H9 (cell line): ENCODE data around the gene CDC42. TPM values are rescaled to one million over a fixed set of nuclear protein-coding genes. Genes with fewer than 3 reads are reported as not detected.

ENCODE experiments used
- DNase-seq: peaks from one replicate; pipeline ENCODE4 v3.0.0-alpha.2; 2017
- H2AFZ ChIP-seq: one replicate; pipeline ENCODE4 v1.6.1; 2013; ENCODE audit warnings: mild to moderate bottlenecking, low read length, control low read depth, moderate library complexity
- H2AK5ac ChIP-seq: 2 replicates; pipeline ENCODE4 v1.6.1; 2013; ENCODE audit warnings: low read length, control low read depth, mixed read lengths; ENCODE audit not compliant: insufficient read length
- H2BK120ac ChIP-seq: one replicate; pipeline ENCODE4 v1.6.1; 2013; ENCODE audit warnings: low read depth, mild to moderate bottlenecking, low read length, control low read depth, inconsistent platforms; ENCODE audit not compliant: poor library complexity, severe bottlenecking
- H2BK12ac ChIP-seq: 2 replicates; pipeline ENCODE4 v1.6.1; 2013; ENCODE audit warnings: low read length, control low read depth, mixed read lengths, low read depth; ENCODE audit not compliant: insufficient read length
- H2BK15ac ChIP-seq: 2 replicates; pipeline ENCODE4 v1.6.1; 2013; ENCODE audit warnings: low read depth, low read length, control low read depth
- H2BK20ac ChIP-seq: one replicate; pipeline ENCODE4 v1.6.1; 2013; ENCODE audit warnings: low read depth, mild to moderate bottlenecking, low read length, control low read depth, inconsistent platforms; ENCODE audit not compliant: poor library complexity, severe bottlenecking
- H2BK5ac ChIP-seq: 2 replicates; pipeline ENCODE4 v1.6.1; 2013; ENCODE audit warnings: low read length, control low read depth, mixed read lengths; ENCODE audit not compliant: insufficient read length
- H3K14ac ChIP-seq: 2 replicates; pipeline ENCODE4 v1.6.1; 2013; ENCODE audit warnings: low read length, control low read depth; ENCODE audit not compliant: insufficient read depth
- H3K18ac ChIP-seq: 2 replicates; pipeline ENCODE4 v1.6.1; 2013; ENCODE audit warnings: low read depth, mild to moderate bottlenecking, mixed read lengths, low read length, control low read depth; ENCODE audit not compliant: insufficient read length
- H3K23ac ChIP-seq: 2 replicates; pipeline ENCODE4 v1.6.1; 2013; ENCODE audit warnings: low read length, control low read depth, mixed read lengths, low read depth; ENCODE audit not compliant: insufficient read length
- H3K23me2 ChIP-seq: 2 replicates; pipeline ENCODE4 v1.6.1; 2013; ENCODE audit warnings: low read depth, mild to moderate bottlenecking, mixed read lengths, low read length, control low read depth; ENCODE audit not compliant: insufficient read length, poor library complexity, severe bottlenecking
- H3K27ac ChIP-seq: 2 replicates; pipeline ENCODE4 v1.5.1; 2013; ENCODE audit warnings: low read length, control low read depth, mixed read lengths, low read depth; ENCODE audit not compliant: insufficient read length
- H3K27me3 ChIP-seq: 2 replicates; pipeline ENCODE4 v1.6.1; 2013; ENCODE audit warnings: low read length, control low read depth, inconsistent platforms; ENCODE audit not compliant: insufficient read depth
- H3K4ac ChIP-seq: 2 replicates; pipeline ENCODE4 v1.6.1; 2013; ENCODE audit warnings: low read depth, mild to moderate bottlenecking, control low read depth, inconsistent platforms, low read length, moderate library complexity
- H3K4me1 ChIP-seq: 2 replicates; pipeline ENCODE4 v1.6.1; 2013; ENCODE audit warnings: low read length, control low read depth, inconsistent platforms; ENCODE audit not compliant: insufficient read depth
- H3K4me2 ChIP-seq: 2 replicates; pipeline ENCODE4 v1.6.1; 2013; ENCODE audit warnings: low read length, control low read depth, mixed read lengths; ENCODE audit not compliant: insufficient read length, insufficient read depth
- H3K56ac ChIP-seq: 2 replicates; pipeline ENCODE4 v1.6.1; 2013; ENCODE audit warnings: low read depth, mild to moderate bottlenecking, mixed read lengths, low read length, control low read depth; ENCODE audit not compliant: insufficient read length
- H3K79me1 ChIP-seq: 2 replicates; pipeline ENCODE4 v1.6.1; 2013; ENCODE audit warnings: low read depth, mild to moderate bottlenecking, moderate library complexity, low read length, control low read depth, inconsistent platforms; ENCODE audit not compliant: insufficient read depth, poor library complexity, severe bottlenecking
- H3K79me2 ChIP-seq: 2 replicates; pipeline ENCODE4 v1.6.1; 2013; ENCODE audit warnings: low read length, control low read depth, inconsistent platforms; ENCODE audit not compliant: insufficient read depth
- H3K9ac ChIP-seq: 2 replicates; pipeline ENCODE4 v1.6.1; 2013; ENCODE audit warnings: low read length, control low read depth, mixed read lengths; ENCODE audit not compliant: insufficient read length; ENCODE audit errors: extremely low read depth
- H3K9me3 ChIP-seq: one replicate; pipeline ENCODE4 v1.6.1; 2013; ENCODE audit warnings: low read depth, low read length, inconsistent platforms; ENCODE audit not compliant: control insufficient read depth
- H3T11ph ChIP-seq: one replicate; pipeline ENCODE4 v1.6.1; 2013; ENCODE audit warnings: mild to moderate bottlenecking, low read length, control low read depth, inconsistent platforms
- H4K20me1 ChIP-seq: one replicate; pipeline ENCODE4 v1.6.1; 2013; ENCODE audit not compliant: control insufficient read depth, insufficient read length, insufficient read depth
- H4K5ac ChIP-seq: 2 replicates; pipeline ENCODE4 v1.6.1; 2013; ENCODE audit warnings: low read depth, mild to moderate bottlenecking, mixed read lengths, low read length, control low read depth; ENCODE audit not compliant: insufficient read length
- H4K8ac ChIP-seq: replicated peaks from 2 replicates; pipeline ENCODE4 v1.6.1; 2013; ENCODE audit warnings: low read length, control low read depth, mixed read lengths, low read depth; ENCODE audit not compliant: insufficient read length
- H4K91ac ChIP-seq: 2 replicates; pipeline ENCODE4 v1.6.1; 2013; ENCODE audit warnings: low read depth, mild to moderate bottlenecking, moderate library complexity, mixed read lengths, low read length, control low read depth; ENCODE audit not compliant: insufficient read length
- H3K27ac Mint-ChIP-seq, 3 experiments: 2 replicates in 2 of 3; 3 replicates in 1 of 3; pipeline ENCODE4 v1.8.0; 2020 to 2021; ENCODE audit warnings: mixed read lengths in 3 of 3, mild to moderate bottlenecking in 1 of 3, moderate library complexity in 1 of 3
- H3K27me3 Mint-ChIP-seq: 2 replicates; pipeline ENCODE4 v1.8.0; 2021; ENCODE audit warnings: low read depth, mild to moderate bottlenecking, moderate library complexity, mixed read lengths
- H3K36me3 Mint-ChIP-seq, 3 experiments: 2 replicates in 2 of 3; 3 replicates in 1 of 3; pipeline ENCODE4 v1.8.0; 2020 to 2021; ENCODE audit warnings: low read depth in 3 of 3, mixed read lengths in 3 of 3; ENCODE audit not compliant: insufficient read depth in 1 of 3
- H3K4me1 Mint-ChIP-seq, 2 experiments: 2 replicates each; pipeline ENCODE4 v1.8.0; 2020; ENCODE audit warnings: mixed read lengths in 2 of 2
- H3K4me3 Mint-ChIP-seq, 2 experiments: 2 replicates in 1 of 2; 3 replicates in 1 of 2; pipeline ENCODE4 v1.8.0; 2020 to 2021; ENCODE audit warnings: mild to moderate bottlenecking in 2 of 2, mixed read lengths in 2 of 2, moderate library complexity in 1 of 2
- H3K9me3 Mint-ChIP-seq, 2 experiments: 2 replicates in 1 of 2; 3 replicates in 1 of 2; pipeline ENCODE4 v1.8.0; 2020; ENCODE audit warnings: mild to moderate bottlenecking in 2 of 2, mixed read lengths in 2 of 2, moderate library complexity in 1 of 2
- WGBS: extraction: QIAGEN DNeasy Blood & Tissue Kit; methylation state at CpG from one replicate; pipeline ENCODE4 v1.1.7; 2013; ENCODE audit warnings: missing lambda C conversion rate, low lambda C conversion rate, mixed read lengths; ENCODE audit not compliant: insufficient read length; ENCODE audit errors: extremely low coverage; 5-methylcytosine and 5-hydroxymethylcytosine counted together
- total RNA-seq: library from RNA; stranded (reverse); gene quantifications from 2 replicates; pipeline ENCODE4 v1.2.1, GENCODE V29; 2021
- TF ChIP-seq, protein P1 (sequence below): fragments of 200-600 bp; sonication (generic); conservative IDR thresholded peaks from 3 replicates; pipeline ENCODE4 v1.8.0; 2021; ENCODE audit warnings: antibody characterized with exemption, mild to moderate bottlenecking

CDC42 gene
- total RNA-seq, 1 experiment from 2014 or later, result 197 TPM

DNA sequence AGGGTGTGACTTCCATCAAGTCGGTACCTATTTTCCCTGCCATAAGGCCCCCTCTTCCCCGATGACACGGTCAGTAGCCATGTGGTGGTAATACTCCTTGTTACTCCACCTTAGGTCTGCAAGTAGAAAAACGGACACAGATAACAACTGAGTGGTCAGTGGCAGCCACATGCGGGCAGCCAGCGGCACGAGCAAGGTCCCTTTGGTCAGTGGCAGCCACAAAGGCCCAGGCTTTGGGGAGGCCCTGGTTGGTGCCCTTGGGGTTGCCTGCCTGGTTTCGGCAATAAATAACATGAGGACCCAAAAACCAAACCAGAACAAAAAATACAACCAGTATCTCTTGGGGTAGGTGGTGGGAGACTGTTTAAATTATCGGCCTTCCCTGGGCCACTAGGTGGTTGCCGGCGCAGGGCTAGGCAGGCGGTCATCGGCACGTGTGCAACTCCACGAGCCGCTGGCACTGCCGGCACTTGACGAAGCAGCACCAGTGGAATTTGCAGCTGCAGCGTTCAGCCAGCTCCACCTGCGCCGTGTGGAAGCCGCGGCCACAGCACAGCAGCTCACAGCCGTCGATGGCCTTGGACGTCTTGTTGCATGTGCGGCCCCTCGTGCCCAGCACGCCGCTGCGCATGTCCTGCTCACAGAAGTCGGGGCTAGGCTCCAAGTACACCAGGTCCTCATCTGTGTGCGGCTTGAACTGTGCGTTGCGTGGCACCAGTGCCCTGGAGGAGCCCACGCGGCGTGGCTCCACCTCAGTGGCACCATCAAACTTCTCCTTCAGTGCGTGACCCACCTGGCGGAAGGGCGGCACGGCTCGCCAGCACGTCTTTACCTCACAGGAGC lies 67.3 kb downstream of the CDC42 start:
- Histone ChIP-seq H3K9ac (no peak overlapping the region), H2BK15ac (no peak overlapping the region), H3K79me2 (no peaks in the 10 kb centered on the region), H3K4ac (no peak overlapping the region), H3K23me2 (no peaks in the 10 kb centered on the region), H3T11ph (no peak overlapping the region), H2BK12ac (no peak overlapping the region), H4K20me1 (no peaks in the 10 kb centered on the region), H4K91ac (no peak overlapping the region), H4K5ac (no peak overlapping the region), H3K14ac (no peak overlapping the region), H2BK5ac (no peak overlapping the region), H3K23ac (no peak overlapping the region), H2AFZ (no peak overlapping the region), H3K9me3 (no peaks in the 10 kb centered on the region), H2BK120ac (no peak overlapping the region), H4K8ac (no peak overlapping the region), H3K56ac (no peak overlapping the region), H3K79me1 (no peaks in the 10 kb centered on the region), H3K27ac (no peak overlapping the region), H2BK20ac (no peak overlapping the region), H2AK5ac (no peak overlapping the region), H3K27me3 (no peaks in the 10 kb centered on the region), H3K18ac (no peak overlapping the region), H3K4me1 (peaks cover 11% of the 10 kb centered on the region; the same call in 1 of the 2 replicates), H3K4me2 (no peak overlapping the region)
- peaks cover 42 to 49% of the 10 kb centered on the region in 2 experiments for H3K4me1 Mint-ChIP-seq
- peaks cover 1 to 7% (median 4%) of the 10 kb centered on the region in 3 experiments; a peak in 4 of 7 replicates for H3K36me3 Mint-ChIP-seq
- no peak overlapping the region for H3K4me3 Mint-ChIP-seq
- H3K27ac Mint-ChIP-seq, result peak overlapping the region in 2 of 3 experiments; percentile 26 to 61; a peak in 2 of 7 replicates
- H3K9me3 Mint-ChIP-seq, result no peaks in the 10 kb centered on the region
- DNase-seq, result no peak
- no CpG with 5 or more reads among the region's 44 CpGs for WGBS
- TF ChIP-seq, protein P1, sequence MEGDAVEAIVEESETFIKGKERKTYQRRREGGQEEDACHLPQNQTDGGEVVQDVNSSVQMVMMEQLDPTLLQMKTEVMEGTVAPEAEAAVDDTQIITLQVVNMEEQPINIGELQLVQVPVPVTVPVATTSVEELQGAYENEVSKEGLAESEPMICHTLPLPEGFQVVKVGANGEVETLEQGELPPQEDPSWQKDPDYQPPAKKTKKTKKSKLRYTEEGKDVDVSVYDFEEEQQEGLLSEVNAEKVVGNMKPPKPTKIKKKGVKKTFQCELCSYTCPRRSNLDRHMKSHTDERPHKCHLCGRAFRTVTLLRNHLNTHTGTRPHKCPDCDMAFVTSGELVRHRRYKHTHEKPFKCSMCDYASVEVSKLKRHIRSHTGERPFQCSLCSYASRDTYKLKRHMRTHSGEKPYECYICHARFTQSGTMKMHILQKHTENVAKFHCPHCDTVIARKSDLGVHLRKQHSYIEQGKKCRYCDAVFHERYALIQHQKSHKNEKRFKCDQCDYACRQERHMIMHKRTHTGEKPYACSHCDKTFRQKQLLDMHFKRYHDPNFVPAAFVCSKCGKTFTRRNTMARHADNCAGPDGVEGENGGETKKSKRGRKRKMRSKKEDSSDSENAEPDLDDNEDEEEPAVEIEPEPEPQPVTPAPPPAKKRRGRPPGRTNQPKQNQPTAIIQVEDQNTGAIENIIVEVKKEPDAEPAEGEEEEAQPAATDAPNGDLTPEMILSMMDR, result no peak
- no peaks in the 10 kb centered on the region for H3K27me3 Mint-ChIP-seq
